ENCODE results near the gene TMEM185B.

DNA sequence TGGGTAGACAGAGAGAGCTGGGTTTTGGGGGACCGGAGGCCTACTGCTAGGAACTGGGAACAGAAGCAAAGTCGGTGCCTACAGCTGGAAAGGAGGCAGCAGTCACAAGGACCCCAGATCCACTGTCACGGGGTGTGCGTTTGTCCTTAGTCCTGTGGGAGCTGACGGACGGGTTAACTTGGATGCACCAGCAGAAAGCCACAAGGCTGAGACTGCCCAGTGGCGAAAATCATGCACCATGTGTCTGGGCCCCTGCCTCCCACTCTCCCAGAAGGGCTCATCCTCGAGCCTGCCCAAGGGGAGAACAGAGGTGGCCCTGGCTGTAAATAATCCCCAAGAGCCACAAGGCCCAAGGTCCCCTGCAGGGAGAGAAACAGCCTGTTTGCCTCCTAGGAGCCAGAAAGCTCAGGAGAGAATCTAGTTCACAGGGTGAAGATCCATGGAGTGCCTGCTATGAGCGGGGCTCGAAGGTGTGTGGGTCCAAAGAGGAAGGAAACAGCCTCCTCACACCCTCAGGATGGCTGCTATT is 17.8 kb upstream of the TMEM185B start:
- TF ChIP-seq, protein P1, sequence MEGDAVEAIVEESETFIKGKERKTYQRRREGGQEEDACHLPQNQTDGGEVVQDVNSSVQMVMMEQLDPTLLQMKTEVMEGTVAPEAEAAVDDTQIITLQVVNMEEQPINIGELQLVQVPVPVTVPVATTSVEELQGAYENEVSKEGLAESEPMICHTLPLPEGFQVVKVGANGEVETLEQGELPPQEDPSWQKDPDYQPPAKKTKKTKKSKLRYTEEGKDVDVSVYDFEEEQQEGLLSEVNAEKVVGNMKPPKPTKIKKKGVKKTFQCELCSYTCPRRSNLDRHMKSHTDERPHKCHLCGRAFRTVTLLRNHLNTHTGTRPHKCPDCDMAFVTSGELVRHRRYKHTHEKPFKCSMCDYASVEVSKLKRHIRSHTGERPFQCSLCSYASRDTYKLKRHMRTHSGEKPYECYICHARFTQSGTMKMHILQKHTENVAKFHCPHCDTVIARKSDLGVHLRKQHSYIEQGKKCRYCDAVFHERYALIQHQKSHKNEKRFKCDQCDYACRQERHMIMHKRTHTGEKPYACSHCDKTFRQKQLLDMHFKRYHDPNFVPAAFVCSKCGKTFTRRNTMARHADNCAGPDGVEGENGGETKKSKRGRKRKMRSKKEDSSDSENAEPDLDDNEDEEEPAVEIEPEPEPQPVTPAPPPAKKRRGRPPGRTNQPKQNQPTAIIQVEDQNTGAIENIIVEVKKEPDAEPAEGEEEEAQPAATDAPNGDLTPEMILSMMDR (conservative IDR thresholded peaks at IDR 0.05; ENCODE audit: low read length) = no peak
- no peak for TF ChIP-seq EZH2phosphoT487 (IDR thresholded peaks at IDR 0.05; ENCODE audit: borderline replicate concordance)
